ENCODE measurements around the gene RABAC1. TPM values are rescaled to one million over a fixed set of nuclear protein-coding genes. Genes with fewer than 3 reads are reported as not detected.
A peak's percentile ranks its signal among the peaks of the same experiment; 100 is the strongest.

Gene RABAC1
- total RNA-seq, 1 experiment from 2014 or later: 69.1 TPM

DNA sequence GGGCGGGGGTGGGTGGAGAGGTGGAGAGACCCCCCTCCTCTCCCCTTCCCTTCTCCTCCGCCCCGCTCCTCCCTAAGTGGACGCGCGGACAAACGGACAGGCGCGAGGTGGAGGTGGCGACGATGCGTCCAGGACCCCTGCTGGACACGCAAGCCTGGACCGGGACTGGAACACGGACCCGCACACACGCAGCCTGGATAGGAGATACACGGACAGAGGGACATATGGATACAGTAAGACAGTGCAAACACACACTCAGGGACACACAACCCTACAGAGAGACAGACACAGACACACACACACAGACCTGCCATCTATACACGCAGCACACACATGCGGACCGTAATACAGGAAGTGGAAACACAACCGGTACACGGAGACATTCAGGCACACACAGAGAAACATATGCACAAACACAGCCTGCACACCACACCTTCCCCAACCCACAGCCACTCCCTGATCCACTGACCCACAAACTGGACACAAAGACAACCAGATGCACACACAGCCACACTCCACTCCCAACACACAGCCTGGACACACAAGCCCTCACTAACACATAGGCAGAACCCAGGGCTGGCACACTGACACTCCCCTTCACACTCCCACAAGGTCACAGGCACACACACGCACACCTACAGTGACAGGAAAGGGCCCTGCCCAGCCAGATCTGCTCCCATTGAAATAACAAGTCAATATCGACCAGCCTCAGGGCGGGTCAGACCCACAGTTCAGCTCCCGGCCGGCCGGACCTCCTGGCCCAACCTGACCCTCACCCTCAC, 30.2 kb downstream of the RABAC1 start:
- no TSS peak for BruUV-seq (replicated peaks)

DNA sequence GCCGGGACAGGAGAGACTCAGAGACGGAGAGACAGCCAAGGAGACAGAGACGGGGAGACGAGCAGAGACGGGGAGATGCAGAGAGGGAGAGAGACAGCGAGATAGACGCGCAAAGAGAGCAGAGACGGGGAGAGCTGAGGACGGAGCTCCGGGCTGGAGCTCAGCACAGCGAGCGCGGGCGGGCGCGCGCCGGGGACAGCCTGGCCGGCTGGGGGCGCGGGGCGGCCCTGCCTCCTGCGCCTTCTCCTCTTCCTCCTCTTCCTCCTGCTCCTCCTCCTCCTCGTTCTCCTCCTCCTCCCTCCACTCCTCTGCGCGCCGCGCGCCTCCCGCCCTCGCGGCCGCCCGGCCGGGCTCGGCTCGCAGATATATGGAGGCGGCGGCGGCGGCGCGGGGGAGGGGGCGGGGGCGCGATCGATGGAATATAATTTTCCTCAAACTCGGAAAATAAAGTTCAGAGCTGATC, 30.9 kb downstream of the RABAC1 start, which contains the start of gene ERFL:
TSS of gene ERFL (minus strand) at position 229 of the 463 bp plus-strand sequence. CDS start 15,530 bp downstream, outside the sequence.
- H3K36me3 ChIP-seq (ENCODE audit: control insufficient read depth, insufficient read depth, low read length): no peaks in the 10 kb centered on the region
- H3K27me3 ChIP-seq (ENCODE audit: control insufficient read depth, insufficient read depth, low read length): peaks cover 3% of the 10 kb centered on the region; the same call in 1 of the 2 replicates
- H3K4me3 ChIP-seq (ENCODE audit: low read depth in 2 of 2, low read length in 2 of 2): peak within 1 kb of the TSS; percentile 45 to 53
- intact Hi-C loops (cut with micrococcal nuclease; ENCODE audit: unreplicated experiment): no loop called here
- POLR2A ChIA-PET: no interaction called here
- ATAC-seq (peak; percentile 59), DNase-seq (ENCODE audit: low read depth, low spot score) (no peak)
- BruUV-seq (replicated peaks): no TSS peak
- H3K4me1 ChIP-seq (ENCODE audit: control insufficient read depth, insufficient read depth, low read length): no peaks in the 10 kb centered on the region; the same call in 1 of the 2 replicates
- H3K9me3 ChIP-seq (ENCODE audit: control insufficient read depth, insufficient read depth, low read depth, low read length): no peaks in the 10 kb centered on the region
- CTCF ChIA-PET: interaction anchor here (0.7 kb wide), 1 partner anchor 71 kb away, joined by 3 read pairs; no protein-coding TSS in a partner anchor
- no peak within 1 kb of the TSS for H3K27ac ChIP-seq (ENCODE audit: low read length)
- TF ChIP-seq SIN3A (IDR thresholded peaks at IDR 0.05; ENCODE audit: borderline replicate concordance, insufficient read depth, low read depth, low read length) (no peak), POLR2AphosphoS5 (IDR thresholded peaks at IDR 0.05; ENCODE audit: low read depth, low read length) (no peak), TCF7L2 (IDR thresholded peaks at IDR 0.05; ENCODE audit: low read depth, low read length) (no peak)
- TF ChIP-seq, protein P1, sequence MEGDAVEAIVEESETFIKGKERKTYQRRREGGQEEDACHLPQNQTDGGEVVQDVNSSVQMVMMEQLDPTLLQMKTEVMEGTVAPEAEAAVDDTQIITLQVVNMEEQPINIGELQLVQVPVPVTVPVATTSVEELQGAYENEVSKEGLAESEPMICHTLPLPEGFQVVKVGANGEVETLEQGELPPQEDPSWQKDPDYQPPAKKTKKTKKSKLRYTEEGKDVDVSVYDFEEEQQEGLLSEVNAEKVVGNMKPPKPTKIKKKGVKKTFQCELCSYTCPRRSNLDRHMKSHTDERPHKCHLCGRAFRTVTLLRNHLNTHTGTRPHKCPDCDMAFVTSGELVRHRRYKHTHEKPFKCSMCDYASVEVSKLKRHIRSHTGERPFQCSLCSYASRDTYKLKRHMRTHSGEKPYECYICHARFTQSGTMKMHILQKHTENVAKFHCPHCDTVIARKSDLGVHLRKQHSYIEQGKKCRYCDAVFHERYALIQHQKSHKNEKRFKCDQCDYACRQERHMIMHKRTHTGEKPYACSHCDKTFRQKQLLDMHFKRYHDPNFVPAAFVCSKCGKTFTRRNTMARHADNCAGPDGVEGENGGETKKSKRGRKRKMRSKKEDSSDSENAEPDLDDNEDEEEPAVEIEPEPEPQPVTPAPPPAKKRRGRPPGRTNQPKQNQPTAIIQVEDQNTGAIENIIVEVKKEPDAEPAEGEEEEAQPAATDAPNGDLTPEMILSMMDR (IDR thresholded peaks at IDR 0.05): no peak; the same call in 1 of the 2 replicates
- TF ChIP-seq, protein P2, sequence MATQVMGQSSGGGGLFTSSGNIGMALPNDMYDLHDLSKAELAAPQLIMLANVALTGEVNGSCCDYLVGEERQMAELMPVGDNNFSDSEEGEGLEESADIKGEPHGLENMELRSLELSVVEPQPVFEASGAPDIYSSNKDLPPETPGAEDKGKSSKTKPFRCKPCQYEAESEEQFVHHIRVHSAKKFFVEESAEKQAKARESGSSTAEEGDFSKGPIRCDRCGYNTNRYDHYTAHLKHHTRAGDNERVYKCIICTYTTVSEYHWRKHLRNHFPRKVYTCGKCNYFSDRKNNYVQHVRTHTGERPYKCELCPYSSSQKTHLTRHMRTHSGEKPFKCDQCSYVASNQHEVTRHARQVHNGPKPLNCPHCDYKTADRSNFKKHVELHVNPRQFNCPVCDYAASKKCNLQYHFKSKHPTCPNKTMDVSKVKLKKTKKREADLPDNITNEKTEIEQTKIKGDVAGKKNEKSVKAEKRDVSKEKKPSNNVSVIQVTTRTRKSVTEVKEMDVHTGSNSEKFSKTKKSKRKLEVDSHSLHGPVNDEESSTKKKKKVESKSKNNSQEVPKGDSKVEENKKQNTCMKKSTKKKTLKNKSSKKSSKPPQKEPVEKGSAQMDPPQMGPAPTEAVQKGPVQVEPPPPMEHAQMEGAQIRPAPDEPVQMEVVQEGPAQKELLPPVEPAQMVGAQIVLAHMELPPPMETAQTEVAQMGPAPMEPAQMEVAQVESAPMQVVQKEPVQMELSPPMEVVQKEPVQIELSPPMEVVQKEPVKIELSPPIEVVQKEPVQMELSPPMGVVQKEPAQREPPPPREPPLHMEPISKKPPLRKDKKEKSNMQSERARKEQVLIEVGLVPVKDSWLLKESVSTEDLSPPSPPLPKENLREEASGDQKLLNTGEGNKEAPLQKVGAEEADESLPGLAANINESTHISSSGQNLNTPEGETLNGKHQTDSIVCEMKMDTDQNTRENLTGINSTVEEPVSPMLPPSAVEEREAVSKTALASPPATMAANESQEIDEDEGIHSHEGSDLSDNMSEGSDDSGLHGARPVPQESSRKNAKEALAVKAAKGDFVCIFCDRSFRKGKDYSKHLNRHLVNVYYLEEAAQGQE (IDR thresholded peaks at IDR 0.05; ENCODE audit: insufficient read depth in 1 of 2, low read depth in 2 of 2, low read length in 1 of 2): no peak
- in situ Hi-C loops (cut with HindIII; ENCODE audit: low pct_unique_long_range_greater_than_20kb, low sequenced_read_pairs): no loop called here

More for the DNA sequence above, 30.2 kb downstream of the RABAC1 start:
- Histone ChIP-seq H3K27ac (ENCODE audit: low read length) (no peak overlapping the region), H3K9me3 (ENCODE audit: control insufficient read depth, insufficient read depth, low read depth, low read length) (no peaks in the 10 kb centered on the region), H3K36me3 (ENCODE audit: control insufficient read depth, insufficient read depth, low read length) (no peaks in the 10 kb centered on the region), H3K4me3 (ENCODE audit: low read depth in 2 of 2, low read length in 2 of 2) (peak overlapping the region in 1 of 2 experiments; percentile 53; a peak in 2 of 4 replicates), H3K27me3 (ENCODE audit: control insufficient read depth, insufficient read depth, low read length) (peaks cover 3% of the 10 kb centered on the region; the same call in 1 of the 2 replicates), H3K4me1 (ENCODE audit: control insufficient read depth, insufficient read depth, low read length) (no peaks in the 10 kb centered on the region; the same call in 1 of the 2 replicates)
- DNase-seq (ENCODE audit: low read depth, low spot score) (no peak), ATAC-seq (peak; percentile 36; the same call in 1 of the 2 replicates)
- TF ChIP-seq, protein P1 (IDR thresholded peaks at IDR 0.05): no peak
- no peak for TF ChIP-seq SIN3A (IDR thresholded peaks at IDR 0.05; ENCODE audit: borderline replicate concordance, insufficient read depth, low read depth, low read length)
- TF ChIP-seq POLR2AphosphoS5 (IDR thresholded peaks at IDR 0.05; ENCODE audit: low read depth, low read length): no peak
- TF ChIP-seq TCF7L2 (IDR thresholded peaks at IDR 0.05; ENCODE audit: low read depth, low read length): no peak
- TF ChIP-seq, protein P2 (IDR thresholded peaks at IDR 0.05; ENCODE audit: insufficient read depth in 1 of 2, low read depth in 2 of 2, low read length in 1 of 2): no peak
- POLR2A ChIA-PET: no interaction called here
- in situ Hi-C loops (cut with HindIII; ENCODE audit: low pct_unique_long_range_greater_than_20kb, low sequenced_read_pairs) (no loop called here), intact Hi-C loops (cut with micrococcal nuclease; ENCODE audit: unreplicated experiment) (no loop called here)
- CTCF ChIA-PET: no interaction called here
